ENCODE measurements around the gene ZFPM1. TPM values are rescaled to one million over a fixed set of nuclear protein-coding genes. Genes with fewer than 3 reads are reported as not detected.
A peak's percentile ranks its signal among the peaks of the same experiment; 100 is the strongest.

ZFPM1 gene
- total RNA-seq, 1 donor from 2014 or later = 1.7 TPM

DNA sequence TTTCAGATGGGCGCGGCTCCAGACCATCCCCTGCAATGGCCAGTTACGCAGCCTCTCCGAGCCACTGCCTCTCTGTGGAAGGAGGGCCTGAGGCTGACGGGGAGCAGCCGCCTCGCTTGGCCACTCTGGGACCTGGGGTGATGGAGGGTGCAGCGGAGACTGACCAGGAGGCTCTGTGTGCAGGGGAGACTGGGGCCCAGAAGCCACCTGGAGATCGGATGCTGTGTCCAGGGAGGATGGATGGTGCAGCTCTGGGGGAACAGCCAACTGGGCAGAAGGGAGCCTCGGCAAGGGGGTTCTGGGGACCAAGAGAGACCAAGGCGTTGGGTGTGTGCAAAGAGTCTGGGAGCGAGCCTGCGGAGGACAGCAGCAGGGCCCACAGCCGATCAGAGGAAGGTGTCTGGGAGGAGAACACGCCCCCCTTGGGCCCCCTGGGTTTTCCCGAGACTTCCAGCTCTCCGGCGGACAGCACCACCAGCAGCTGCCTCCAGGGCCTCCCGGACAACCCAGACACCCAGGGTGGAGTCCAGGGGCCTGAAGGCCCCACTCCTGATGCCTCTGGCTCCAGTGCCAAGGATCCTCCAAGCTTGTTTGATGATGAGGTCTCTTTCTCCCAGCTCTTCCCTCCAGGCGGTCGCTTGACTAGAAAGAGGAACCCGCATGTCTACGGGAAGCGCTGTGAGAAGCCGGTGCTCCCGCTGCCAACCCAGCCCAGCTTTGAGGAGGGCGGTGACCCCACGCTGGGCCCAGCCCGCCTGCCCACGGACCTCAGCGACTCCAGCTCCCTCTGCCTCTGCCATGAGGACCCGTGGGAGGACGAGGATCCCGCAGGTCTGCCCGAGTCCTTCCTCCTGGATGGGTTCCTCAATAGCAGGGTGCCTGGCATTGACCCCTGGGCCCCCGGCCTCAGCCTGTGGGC lies 17.4 kb upstream of the ZFPM1 start:
- no peaks in the 10 kb centered on the region for H3K36me3 ChIP-seq
- no peak overlapping the region for H3K4me3 ChIP-seq
- TF ChIP-seq POLR2AphosphoS5 (IDR thresholded peaks at IDR 0.05; ENCODE audit: insufficient read depth in 1 of 2, low read depth in 1 of 2) (no peak), POLR2A (IDR thresholded peaks at IDR 0.05) (no peak)
- TF ChIP-seq, protein P1, sequence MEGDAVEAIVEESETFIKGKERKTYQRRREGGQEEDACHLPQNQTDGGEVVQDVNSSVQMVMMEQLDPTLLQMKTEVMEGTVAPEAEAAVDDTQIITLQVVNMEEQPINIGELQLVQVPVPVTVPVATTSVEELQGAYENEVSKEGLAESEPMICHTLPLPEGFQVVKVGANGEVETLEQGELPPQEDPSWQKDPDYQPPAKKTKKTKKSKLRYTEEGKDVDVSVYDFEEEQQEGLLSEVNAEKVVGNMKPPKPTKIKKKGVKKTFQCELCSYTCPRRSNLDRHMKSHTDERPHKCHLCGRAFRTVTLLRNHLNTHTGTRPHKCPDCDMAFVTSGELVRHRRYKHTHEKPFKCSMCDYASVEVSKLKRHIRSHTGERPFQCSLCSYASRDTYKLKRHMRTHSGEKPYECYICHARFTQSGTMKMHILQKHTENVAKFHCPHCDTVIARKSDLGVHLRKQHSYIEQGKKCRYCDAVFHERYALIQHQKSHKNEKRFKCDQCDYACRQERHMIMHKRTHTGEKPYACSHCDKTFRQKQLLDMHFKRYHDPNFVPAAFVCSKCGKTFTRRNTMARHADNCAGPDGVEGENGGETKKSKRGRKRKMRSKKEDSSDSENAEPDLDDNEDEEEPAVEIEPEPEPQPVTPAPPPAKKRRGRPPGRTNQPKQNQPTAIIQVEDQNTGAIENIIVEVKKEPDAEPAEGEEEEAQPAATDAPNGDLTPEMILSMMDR (IDR thresholded peaks at IDR 0.05) = no peak
- no peak for DNase-seq (ENCODE audit: extremely low spot score in 2 of 2)
- no peaks in the 10 kb centered on the region for H3K9me3 ChIP-seq
- intact Hi-C loops (cut with DNase I) = no loop called here
- H3K27me3 ChIP-seq = no peaks in the 10 kb centered on the region
- H3K27ac ChIP-seq = no peak overlapping the region
- peaks cover 20% of the 10 kb centered on the region for H3K4me1 ChIP-seq

DNA sequence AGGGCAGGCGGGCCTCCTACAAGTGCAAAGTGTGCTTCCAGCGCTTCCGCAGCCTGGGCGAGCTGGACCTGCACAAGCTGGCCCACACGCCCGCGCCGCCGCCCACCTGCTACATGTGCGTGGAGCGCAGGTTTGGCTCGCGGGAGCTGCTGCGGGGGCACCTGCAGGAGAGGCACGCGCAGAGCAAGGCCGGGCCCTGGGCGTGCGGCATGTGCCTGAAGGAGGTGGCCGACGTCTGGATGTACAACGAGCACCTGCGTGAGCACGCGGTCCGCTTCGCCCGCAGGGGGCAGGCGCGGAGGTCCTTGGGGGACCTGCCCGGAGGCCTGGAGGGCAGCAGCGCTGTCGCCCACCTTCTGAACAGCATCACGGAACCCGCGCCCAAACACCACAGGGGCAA lies 16.3 kb upstream of the ZFPM1 start:
- no peak for DNase-seq (ENCODE audit: extremely low spot score in 2 of 2)

DNA sequence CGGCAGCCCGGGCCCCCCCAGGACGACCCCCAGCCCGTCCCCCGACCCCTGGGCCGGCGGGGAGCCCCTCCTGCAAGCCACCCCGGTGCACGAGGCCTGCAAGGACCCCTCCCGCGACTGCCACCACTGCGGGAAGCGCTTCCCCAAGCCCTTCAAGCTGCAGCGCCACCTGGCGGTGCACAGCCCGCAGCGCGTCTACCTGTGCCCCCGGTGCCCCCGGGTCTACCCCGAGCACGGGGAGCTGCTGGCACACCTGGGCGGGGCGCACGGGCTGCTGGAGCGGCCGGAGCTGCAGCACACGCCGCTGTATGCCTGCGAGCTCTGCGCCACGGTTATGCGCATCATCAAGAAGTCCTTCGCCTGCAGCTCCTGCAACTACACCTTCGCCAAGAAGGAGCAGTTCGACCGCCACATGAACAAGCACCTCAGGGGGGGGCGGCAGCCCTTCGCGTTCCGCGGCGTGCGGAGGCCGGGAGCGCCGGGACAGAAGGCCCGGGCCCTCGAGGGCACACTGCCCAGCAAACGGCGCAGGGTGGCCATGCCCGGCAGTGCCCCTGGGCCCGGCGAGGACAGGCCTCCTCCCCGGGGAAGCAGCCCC lies 15.6 kb upstream of the ZFPM1 start:
- H3K27me3 ChIP-seq = no peaks in the 10 kb centered on the region
- H3K4me3 ChIP-seq = no peak overlapping the region
- intact Hi-C loops (cut with DNase I) = no loop called here
- peaks cover 10% of the 10 kb centered on the region for H3K4me1 ChIP-seq
- no peaks in the 10 kb centered on the region for H3K36me3 ChIP-seq
- H3K9me3 ChIP-seq = no peaks in the 10 kb centered on the region
- no peak overlapping the region for H3K27ac ChIP-seq
- no peak for TF ChIP-seq POLR2A (IDR thresholded peaks at IDR 0.05)
- TF ChIP-seq, protein P1 (IDR thresholded peaks at IDR 0.05) = peak; percentile 65 to 87 (median 87)
- no peak for DNase-seq (ENCODE audit: extremely low spot score in 2 of 2)

More for the DNA sequence above, 16.3 kb upstream of the ZFPM1 start:
- no peaks in the 10 kb centered on the region for H3K36me3 ChIP-seq
- H3K27ac ChIP-seq = no peak overlapping the region
- no peaks in the 10 kb centered on the region for H3K9me3 ChIP-seq
- no peak overlapping the region for H3K4me3 ChIP-seq
- TF ChIP-seq POLR2AphosphoS5 (IDR thresholded peaks at IDR 0.05; ENCODE audit: insufficient read depth in 1 of 2, low read depth in 1 of 2) = no peak
- no peak for TF ChIP-seq POLR2A (IDR thresholded peaks at IDR 0.05)
- TF ChIP-seq, protein P1 (IDR thresholded peaks at IDR 0.05) = no peak
- peaks cover 9% of the 10 kb centered on the region for H3K4me1 ChIP-seq
- intact Hi-C loops (cut with DNase I) = no loop called here
- no peaks in the 10 kb centered on the region for H3K27me3 ChIP-seq

DNA sequence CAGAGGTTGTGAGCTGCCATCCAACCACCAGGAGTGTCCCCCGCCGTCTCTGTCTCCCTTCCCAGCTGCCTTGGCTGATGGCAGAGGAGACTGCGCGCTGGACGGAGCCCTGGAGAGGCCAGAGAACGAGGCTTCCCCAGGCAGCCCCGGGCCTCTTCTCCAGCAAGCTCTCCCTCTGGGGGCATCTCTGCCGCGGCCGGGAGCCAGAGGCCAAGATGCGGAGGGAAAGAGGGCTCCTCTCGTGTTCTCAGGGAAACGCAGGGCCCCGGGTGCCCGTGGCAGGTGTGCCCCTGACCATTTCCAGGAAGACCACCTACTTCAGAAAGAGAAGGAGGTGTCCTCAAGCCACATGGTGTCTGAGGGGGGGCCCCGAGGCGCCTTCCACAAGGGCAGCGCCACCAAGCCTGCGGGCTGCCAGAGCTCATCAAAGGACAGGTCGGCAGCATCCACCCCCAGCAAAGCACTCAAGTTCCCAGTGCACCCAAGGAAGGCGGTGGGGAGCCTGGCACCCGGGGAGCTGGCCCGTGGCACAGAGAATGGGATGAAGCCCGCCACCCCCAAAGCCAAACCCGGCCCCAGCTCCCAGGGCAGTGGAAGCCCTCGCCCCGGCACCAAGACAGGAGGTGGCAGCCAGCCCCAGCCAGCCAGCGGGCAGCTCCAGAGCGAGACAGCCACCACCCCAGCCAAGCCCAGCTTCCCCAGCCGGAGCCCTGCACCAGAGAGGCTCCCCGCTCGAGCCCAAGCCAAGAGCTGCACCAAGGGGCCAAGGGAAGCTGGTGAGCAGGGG lies 14.8 kb upstream of the ZFPM1 start:
- no peak for TF ChIP-seq POLR2A (IDR thresholded peaks at IDR 0.05)
- no peak for TF ChIP-seq POLR2AphosphoS5 (IDR thresholded peaks at IDR 0.05; ENCODE audit: insufficient read depth in 1 of 2, low read depth in 1 of 2)
- TF ChIP-seq, protein P1 (IDR thresholded peaks at IDR 0.05) = no peak
- H3K9me3 ChIP-seq = no peaks in the 10 kb centered on the region
- intact Hi-C loops (cut with DNase I) = no loop called here
- H3K4me1 ChIP-seq = peaks cover 15% of the 10 kb centered on the region
- H3K27ac ChIP-seq = no peak overlapping the region
- no peak for DNase-seq (ENCODE audit: extremely low spot score in 2 of 2)
- no peaks in the 10 kb centered on the region for H3K36me3 ChIP-seq
- no peaks in the 10 kb centered on the region for H3K27me3 ChIP-seq
- no peak overlapping the region for H3K4me3 ChIP-seq
